HEK293 (cell line): ENCODE measurements around the gene RABGGTA.

Source experiments
- FEZF1 ChIP-seq: fragments of 450-650 bp; formaldehyde crosslinking; IDR thresholded peaks from 2 replicates; pipeline ENCODE4 v1.5.1; 2016; ENCODE audit warnings: missing biosample characterization, missing genetic modification characterization
- GLIS1 ChIP-seq: fragments of 450-650 bp; formaldehyde crosslinking; IDR thresholded peaks from 2 replicates; pipeline ENCODE4 v1.5.1; 2016; ENCODE audit warnings: missing biosample characterization, missing genetic modification characterization
- GLIS2 ChIP-seq: fragments of 450-650 bp; formaldehyde crosslinking; IDR thresholded peaks from 2 replicates; pipeline ENCODE4 v1.5.1; 2016; ENCODE audit warnings: missing biosample characterization, missing genetic modification characterization
- HOXD13 ChIP-seq: sonication (generic); formaldehyde crosslinking; IDR thresholded peaks from 2 replicates; pipeline ENCODE4 v1.8.0; 2022; ENCODE audit warnings: missing genetic modification reagents, borderline replicate concordance
- PRDM1 ChIP-seq: fragments of 450-650 bp; formaldehyde crosslinking; IDR thresholded peaks from 2 replicates; pipeline ENCODE4; 2016; ENCODE audit warnings: missing biosample characterization, missing genetic modification characterization
- YY1 ChIP-seq: fragments of 450-650 bp; formaldehyde crosslinking; IDR thresholded peaks from 2 replicates; pipeline ENCODE4 v1.5.1; 2018; ENCODE audit warnings: missing biosample characterization, missing genetic modification characterization
- ZEB2 ChIP-seq: fragments of 450-650 bp; formaldehyde crosslinking; IDR thresholded peaks from 2 replicates; pipeline ENCODE4 v1.5.1; 2016; ENCODE audit warnings: missing biosample characterization, missing genetic modification characterization
- ZFHX2 ChIP-seq: fragments of 450-650 bp; formaldehyde crosslinking; conservative IDR thresholded peaks from 2 replicates; pipeline ENCODE4 v1.5.1; 2016; ENCODE audit warnings: missing biosample characterization, missing genetic modification characterization
- ZNF175 ChIP-seq: fragments of 450-650 bp; formaldehyde crosslinking; IDR thresholded peaks from 2 replicates; pipeline ENCODE4 v1.5.1; 2016; ENCODE audit warnings: missing biosample characterization, missing genetic modification characterization
- ZNF266 ChIP-seq: fragments of 450-650 bp; formaldehyde crosslinking; IDR thresholded peaks from 2 replicates; pipeline ENCODE4 v1.5.1; 2016; ENCODE audit warnings: missing biosample characterization, missing genetic modification characterization, low read depth
- ZNF324 ChIP-seq: fragments of 450-650 bp; formaldehyde crosslinking; IDR thresholded peaks from 2 replicates; pipeline ENCODE4 v1.5.1; 2016; ENCODE audit warnings: missing biosample characterization, missing genetic modification characterization
- ZNF416 ChIP-seq: fragments of 450-650 bp; formaldehyde crosslinking; IDR thresholded peaks from 2 replicates; pipeline ENCODE4 v1.5.1; 2016; ENCODE audit warnings: missing biosample characterization, missing genetic modification characterization
- ZNF510 ChIP-seq: fragments of 450-650 bp; formaldehyde crosslinking; IDR thresholded peaks from 2 replicates; pipeline ENCODE4 v1.5.1; 2018; ENCODE audit warnings: mild to moderate bottlenecking, missing genetic modification characterization, missing biosample characterization; ENCODE audit not compliant: insufficient replicate concordance
- ZNF629 ChIP-seq: fragments of 450-650 bp; formaldehyde crosslinking; IDR thresholded peaks from 2 replicates; pipeline ENCODE4 v1.5.1; 2017; ENCODE audit warnings: missing biosample characterization, missing genetic modification characterization
- ZNF658 ChIP-seq: fragments of 450-650 bp; formaldehyde crosslinking; IDR thresholded peaks from 2 replicates; pipeline ENCODE4; 2016; ENCODE audit warnings: missing biosample characterization, missing genetic modification characterization
- ZNF777 ChIP-seq: fragments of 450-650 bp; formaldehyde crosslinking; IDR thresholded peaks from 2 replicates; pipeline ENCODE4 v1.5.1; 2017; ENCODE audit warnings: missing biosample characterization, missing genetic modification characterization, borderline replicate concordance
- ZNF785 ChIP-seq: fragments of 450-650 bp; formaldehyde crosslinking; IDR thresholded peaks from 2 replicates; pipeline ENCODE4 v1.5.1; 2016; ENCODE audit warnings: missing biosample characterization, missing genetic modification characterization
- TF ChIP-seq, protein P1 (sequence below): fragments of 450-650 bp; formaldehyde crosslinking; IDR thresholded peaks from 2 replicates; pipeline ENCODE4 v1.5.1; 2016; ENCODE audit warnings: missing biosample characterization, missing genetic modification characterization
- TF ChIP-seq, protein P2 (sequence below): fragments of 450-650 bp; formaldehyde crosslinking; IDR thresholded peaks from 2 replicates; pipeline ENCODE4 v1.5.1; 2016; ENCODE audit warnings: missing biosample characterization, missing genetic modification characterization
- TF ChIP-seq, protein P3 (sequence below): fragments of 450-650 bp; IDR thresholded peaks from 2 replicates; pipeline ENCODE4 v1.5.1; 2018; ENCODE audit warnings: missing biosample characterization, missing genetic modification characterization
- TF ChIP-seq, protein P4 (sequence below): fragments of 450-650 bp; formaldehyde crosslinking; IDR thresholded peaks from 2 replicates; pipeline ENCODE4 v1.5.0; 2017; ENCODE audit warnings: missing biosample characterization, missing genetic modification characterization, borderline replicate concordance
- TF ChIP-seq, protein P5 (sequence below): fragments of 450-650 bp; formaldehyde crosslinking; optimal IDR thresholded peaks from 2 replicates; pipeline ENCODE3; 2016; ENCODE audit warnings: missing biosample characterization, mild to moderate bottlenecking, missing genetic modification characterization
- TF ChIP-seq, protein P6 (sequence below): fragments of 450-650 bp; formaldehyde crosslinking; IDR thresholded peaks from 2 replicates; pipeline ENCODE4 v1.5.1; 2016; ENCODE audit warnings: missing biosample characterization, missing genetic modification characterization
- TF ChIP-seq, protein P7 (sequence below): fragments of 450-650 bp; formaldehyde crosslinking; IDR thresholded peaks from 2 replicates; pipeline ENCODE4 v1.5.1; 2017; ENCODE audit warnings: missing biosample characterization, missing genetic modification characterization
- TF ChIP-seq, protein P8 (sequence below): fragments of 450-650 bp; formaldehyde crosslinking; IDR thresholded peaks from 2 replicates; pipeline ENCODE4 v1.5.1; 2016; ENCODE audit warnings: missing biosample characterization, missing genetic modification characterization

The RABGGTA gene

DNA sequence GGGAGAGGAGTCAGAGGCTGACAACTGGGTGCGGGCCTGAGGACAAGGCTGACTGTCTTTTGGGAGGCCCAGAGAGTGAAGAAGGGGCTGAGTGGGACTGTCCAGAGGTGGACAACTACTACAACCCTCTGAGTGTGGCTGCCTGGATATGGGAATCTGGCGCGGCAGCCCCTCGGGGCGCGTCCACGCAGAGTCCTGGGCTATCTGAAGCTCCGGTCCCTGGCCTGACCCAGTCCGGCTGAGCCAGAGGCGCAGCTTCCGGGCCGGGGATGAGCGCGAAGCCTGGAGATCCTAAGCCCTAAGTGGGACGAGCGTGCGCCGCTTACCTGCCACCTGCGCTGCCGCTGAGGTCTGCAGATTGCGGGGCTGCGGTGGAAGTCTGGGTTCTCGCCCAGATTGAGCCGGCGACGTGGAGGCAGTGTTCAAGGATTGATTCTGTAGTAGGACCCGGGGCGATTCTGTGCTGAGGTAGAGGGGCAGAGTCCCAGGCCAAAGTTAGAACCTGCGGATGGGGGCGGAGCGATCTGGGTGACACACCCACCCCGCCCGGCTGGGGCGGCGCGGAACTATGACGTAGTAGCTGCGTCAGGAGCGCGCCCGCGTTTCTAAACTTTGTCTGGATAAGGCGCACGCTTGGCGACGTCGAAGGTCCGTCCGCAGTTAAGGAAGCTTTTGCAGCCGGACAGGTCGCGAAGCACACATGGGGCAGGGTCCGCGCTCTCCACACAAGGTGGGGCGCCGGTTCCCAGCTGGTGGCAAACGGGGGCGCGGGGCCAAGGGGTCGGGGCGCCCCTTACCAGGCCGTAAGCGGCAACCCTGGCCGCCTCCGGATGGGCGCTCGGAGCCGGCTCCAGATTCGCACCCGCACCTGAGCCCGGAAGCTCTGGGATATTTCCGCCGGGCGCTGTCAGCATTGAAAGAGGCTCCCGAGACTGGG lies 28.1 kb upstream of the RABGGTA start, which contains the start of the genes DHRS1 and NOP9 (continued):
- TF ChIP-seq, protein P1, sequence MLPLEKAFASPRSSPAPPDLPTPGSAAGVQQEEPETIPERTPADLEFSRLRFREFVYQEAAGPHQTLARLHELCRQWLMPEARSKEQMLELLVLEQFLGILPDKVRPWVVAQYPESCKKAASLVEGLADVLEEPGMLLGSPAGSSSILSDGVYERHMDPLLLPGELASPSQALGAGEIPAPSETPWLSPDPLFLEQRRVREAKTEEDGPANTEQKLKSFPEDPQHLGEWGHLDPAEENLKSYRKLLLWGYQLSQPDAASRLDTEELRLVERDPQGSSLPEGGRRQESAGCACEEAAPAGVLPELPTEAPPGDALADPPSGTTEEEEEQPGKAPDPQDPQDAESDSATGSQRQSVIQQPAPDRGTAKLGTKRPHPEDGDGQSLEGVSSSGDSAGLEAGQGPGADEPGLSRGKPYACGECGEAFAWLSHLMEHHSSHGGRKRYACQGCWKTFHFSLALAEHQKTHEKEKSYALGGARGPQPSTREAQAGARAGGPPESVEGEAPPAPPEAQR (tag by site-specific recombination): no peak
- no peak for TF ChIP-seq GLIS1
- no peak for TF ChIP-seq YY1
- peak; percentile 96 for TF ChIP-seq ZNF629 (tag by site-specific recombination)
- TF ChIP-seq, protein P2, sequence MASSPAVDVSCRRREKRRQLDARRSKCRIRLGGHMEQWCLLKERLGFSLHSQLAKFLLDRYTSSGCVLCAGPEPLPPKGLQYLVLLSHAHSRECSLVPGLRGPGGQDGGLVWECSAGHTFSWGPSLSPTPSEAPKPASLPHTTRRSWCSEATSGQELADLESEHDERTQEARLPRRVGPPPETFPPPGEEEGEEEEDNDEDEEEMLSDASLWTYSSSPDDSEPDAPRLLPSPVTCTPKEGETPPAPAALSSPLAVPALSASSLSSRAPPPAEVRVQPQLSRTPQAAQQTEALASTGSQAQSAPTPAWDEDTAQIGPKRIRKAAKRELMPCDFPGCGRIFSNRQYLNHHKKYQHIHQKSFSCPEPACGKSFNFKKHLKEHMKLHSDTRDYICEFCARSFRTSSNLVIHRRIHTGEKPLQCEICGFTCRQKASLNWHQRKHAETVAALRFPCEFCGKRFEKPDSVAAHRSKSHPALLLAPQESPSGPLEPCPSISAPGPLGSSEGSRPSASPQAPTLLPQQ (tag by site-specific recombination): 0 out of 2 replicates have a peak, but pooled peaks have one; percentile 35
- TF ChIP-seq, protein P3, sequence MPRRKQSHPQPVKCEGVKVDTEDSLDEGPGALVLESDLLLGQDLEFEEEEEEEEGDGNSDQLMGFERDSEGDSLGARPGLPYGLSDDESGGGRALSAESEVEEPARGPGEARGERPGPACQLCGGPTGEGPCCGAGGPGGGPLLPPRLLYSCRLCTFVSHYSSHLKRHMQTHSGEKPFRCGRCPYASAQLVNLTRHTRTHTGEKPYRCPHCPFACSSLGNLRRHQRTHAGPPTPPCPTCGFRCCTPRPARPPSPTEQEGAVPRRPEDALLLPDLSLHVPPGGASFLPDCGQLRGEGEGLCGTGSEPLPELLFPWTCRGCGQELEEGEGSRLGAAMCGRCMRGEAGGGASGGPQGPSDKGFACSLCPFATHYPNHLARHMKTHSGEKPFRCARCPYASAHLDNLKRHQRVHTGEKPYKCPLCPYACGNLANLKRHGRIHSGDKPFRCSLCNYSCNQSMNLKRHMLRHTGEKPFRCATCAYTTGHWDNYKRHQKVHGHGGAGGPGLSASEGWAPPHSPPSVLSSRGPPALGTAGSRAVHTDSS: no peak
- TF ChIP-seq ZNF785 (tag by site-specific recombination): no peak
- no peak for TF ChIP-seq PRDM1 (tag by site-specific recombination)
- TF ChIP-seq ZNF510 (tag by site-specific recombination): no peak
- no peak for TF ChIP-seq ZNF266
- no peak for TF ChIP-seq ZNF658 (tag by site-specific recombination)
- no peak for TF ChIP-seq ZNF175
- TF ChIP-seq, protein P4, sequence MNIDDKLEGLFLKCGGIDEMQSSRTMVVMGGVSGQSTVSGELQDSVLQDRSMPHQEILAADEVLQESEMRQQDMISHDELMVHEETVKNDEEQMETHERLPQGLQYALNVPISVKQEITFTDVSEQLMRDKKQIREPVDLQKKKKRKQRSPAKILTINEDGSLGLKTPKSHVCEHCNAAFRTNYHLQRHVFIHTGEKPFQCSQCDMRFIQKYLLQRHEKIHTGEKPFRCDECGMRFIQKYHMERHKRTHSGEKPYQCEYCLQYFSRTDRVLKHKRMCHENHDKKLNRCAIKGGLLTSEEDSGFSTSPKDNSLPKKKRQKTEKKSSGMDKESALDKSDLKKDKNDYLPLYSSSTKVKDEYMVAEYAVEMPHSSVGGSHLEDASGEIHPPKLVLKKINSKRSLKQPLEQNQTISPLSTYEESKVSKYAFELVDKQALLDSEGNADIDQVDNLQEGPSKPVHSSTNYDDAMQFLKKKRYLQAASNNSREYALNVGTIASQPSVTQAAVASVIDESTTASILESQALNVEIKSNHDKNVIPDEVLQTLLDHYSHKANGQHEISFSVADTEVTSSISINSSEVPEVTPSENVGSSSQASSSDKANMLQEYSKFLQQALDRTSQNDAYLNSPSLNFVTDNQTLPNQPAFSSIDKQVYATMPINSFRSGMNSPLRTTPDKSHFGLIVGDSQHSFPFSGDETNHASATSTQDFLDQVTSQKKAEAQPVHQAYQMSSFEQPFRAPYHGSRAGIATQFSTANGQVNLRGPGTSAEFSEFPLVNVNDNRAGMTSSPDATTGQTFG (tag by site-specific recombination): no peak
- TF ChIP-seq, protein P5, sequence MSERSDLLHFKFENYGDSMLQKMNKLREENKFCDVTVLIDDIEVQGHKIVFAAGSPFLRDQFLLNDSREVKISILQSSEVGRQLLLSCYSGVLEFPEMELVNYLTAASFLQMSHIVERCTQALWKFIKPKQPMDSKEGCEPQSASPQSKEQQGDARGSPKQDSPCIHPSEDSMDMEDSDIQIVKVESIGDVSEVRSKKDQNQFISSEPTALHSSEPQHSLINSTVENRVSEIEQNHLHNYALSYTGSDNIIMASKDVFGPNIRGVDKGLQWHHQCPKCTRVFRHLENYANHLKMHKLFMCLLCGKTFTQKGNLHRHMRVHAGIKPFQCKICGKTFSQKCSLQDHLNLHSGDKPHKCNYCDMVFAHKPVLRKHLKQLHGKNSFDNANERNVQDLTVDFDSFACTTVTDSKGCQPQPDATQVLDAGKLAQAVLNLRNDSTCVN: peak; percentile 80
- 0 out of 2 replicates have a peak, but pooled peaks have one; percentile 28 for TF ChIP-seq HOXD13
- no peak for TF ChIP-seq ZNF324
- TF ChIP-seq FEZF1 (tag by site-specific recombination): no peak
- no peak for TF ChIP-seq GLIS2 (tag by site-specific recombination)
- TF ChIP-seq, protein P6, sequence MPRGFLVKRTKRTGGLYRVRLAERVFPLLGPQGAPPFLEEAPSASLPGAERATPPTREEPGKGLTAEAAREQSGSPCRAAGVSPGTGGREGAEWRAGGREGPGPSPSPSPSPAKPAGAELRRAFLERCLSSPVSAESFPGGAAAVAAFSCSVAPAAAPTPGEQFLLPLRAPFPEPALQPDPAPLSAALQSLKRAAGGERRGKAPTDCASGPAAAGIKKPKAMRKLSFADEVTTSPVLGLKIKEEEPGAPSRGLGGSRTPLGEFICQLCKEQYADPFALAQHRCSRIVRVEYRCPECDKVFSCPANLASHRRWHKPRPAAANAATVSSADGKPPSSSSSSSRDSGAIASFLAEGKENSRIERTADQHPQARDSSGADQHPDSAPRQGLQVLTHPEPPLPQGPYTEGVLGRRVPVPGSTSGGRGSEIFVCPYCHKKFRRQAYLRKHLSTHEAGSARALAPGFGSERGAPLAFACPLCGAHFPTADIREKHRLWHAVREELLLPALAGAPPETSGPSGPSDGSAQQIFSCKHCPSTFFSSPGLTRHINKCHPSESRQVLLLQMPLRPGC: 0 out of 2 replicates have a peak, but pooled peaks have one; percentile 27
- TF ChIP-seq, protein P7, sequence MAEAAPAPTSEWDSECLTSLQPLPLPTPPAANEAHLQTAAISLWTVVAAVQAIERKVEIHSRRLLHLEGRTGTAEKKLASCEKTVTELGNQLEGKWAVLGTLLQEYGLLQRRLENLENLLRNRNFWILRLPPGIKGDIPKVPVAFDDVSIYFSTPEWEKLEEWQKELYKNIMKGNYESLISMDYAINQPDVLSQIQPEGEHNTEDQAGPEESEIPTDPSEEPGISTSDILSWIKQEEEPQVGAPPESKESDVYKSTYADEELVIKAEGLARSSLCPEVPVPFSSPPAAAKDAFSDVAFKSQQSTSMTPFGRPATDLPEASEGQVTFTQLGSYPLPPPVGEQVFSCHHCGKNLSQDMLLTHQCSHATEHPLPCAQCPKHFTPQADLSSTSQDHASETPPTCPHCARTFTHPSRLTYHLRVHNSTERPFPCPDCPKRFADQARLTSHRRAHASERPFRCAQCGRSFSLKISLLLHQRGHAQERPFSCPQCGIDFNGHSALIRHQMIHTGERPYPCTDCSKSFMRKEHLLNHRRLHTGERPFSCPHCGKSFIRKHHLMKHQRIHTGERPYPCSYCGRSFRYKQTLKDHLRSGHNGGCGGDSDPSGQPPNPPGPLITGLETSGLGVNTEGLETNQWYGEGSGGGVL: no peak
- TF ChIP-seq ZNF777 (tag by site-specific recombination): no peak
- no peak for TF ChIP-seq ZNF416
- TF ChIP-seq, protein P8, sequence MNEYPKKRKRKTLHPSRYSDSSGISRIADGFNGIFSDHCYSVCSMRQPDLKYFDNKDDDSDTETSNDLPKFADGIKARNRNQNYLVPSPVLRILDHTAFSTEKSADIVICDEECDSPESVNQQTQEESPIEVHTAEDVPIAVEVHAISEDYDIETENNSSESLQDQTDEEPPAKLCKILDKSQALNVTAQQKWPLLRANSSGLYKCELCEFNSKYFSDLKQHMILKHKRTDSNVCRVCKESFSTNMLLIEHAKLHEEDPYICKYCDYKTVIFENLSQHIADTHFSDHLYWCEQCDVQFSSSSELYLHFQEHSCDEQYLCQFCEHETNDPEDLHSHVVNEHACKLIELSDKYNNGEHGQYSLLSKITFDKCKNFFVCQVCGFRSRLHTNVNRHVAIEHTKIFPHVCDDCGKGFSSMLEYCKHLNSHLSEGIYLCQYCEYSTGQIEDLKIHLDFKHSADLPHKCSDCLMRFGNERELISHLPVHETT (tag by site-specific recombination): peak; percentile 38; the same call in 1 of the 2 replicates
- peak; percentile 72; the same call in 1 of the 2 replicates for TF ChIP-seq ZEB2 (tag by site-specific recombination)
- TF ChIP-seq ZFHX2 (tag by site-specific recombination): 0 out of 2 replicates have a peak, but pooled peaks have one; percentile 14
